Fibroblast of lung (primary cell): ENCODE measurements around the gene DIAPH3.

Experiments used
- CTCF ChIP-seq, 2 donors: IDR thresholded peaks in 1 of 2; conservative IDR thresholded peaks in 1 of 2; 1 replicate in 1 of 2; 2 replicates in 1 of 2; pipeline ENCODE4 v1.5.1; 2011 to 2012; ENCODE audit warnings: low read length in 2 of 2, control low read depth in 1 of 2, inconsistent platforms in 1 of 2, low read depth in 1 of 2, mild to moderate bottlenecking in 1 of 2
- EZH2 ChIP-seq: IDR thresholded peaks from 2 replicates; pipeline ENCODE4 v1.5.1; 2012; ENCODE audit warnings: low read length, control low read depth, mild to moderate bottlenecking; ENCODE audit errors: missing control alignments

- TF ChIP-seq CTCF (conservative IDR thresholded peaks at IDR 0.05 in 1 of 2, IDR thresholded peaks at IDR 0.05 in 1 of 2; ENCODE audit: low read depth in 1 of 2, low read length in 2 of 2) (no peak), EZH2 (no peak)
These were observed 163.6 kb downstream of the DIAPH3 start for GRCh38 chr13:60000081-60000480.
